Lower lobe of right lung (tissue), 2 donors: ENCODE results near the gene ARID5A. TPM values are rescaled to one million over a fixed set of nuclear protein-coding genes. Genes with fewer than 3 reads are reported as not detected.

ENCODE experiments used
- ATAC-seq, 2 donors: fragments of 200-7000 bp; cut with Tn5 transposase; one replicate each; pipeline ENCODE4 v1.9.1; 2020 to 2022; ENCODE audit warnings: mild to moderate bottlenecking in 2 of 2, moderate library complexity in 2 of 2
- DNase-seq: peaks from one replicate; pipeline ENCODE4 v3.0.0-alpha.2; 2020
- H3K27ac ChIP-seq: fragments of 200-600 bp; one replicate; pipeline ENCODE4 v1.8.0; 2022
- H3K27me3 ChIP-seq: fragments of 200-600 bp; one replicate; pipeline ENCODE4 v1.8.0; 2022; ENCODE audit warnings: low read depth
- H3K36me3 ChIP-seq: fragments of 200-600 bp; one replicate; pipeline ENCODE4 v1.8.0; 2022; ENCODE audit warnings: mild to moderate bottlenecking
- H3K4me1 ChIP-seq: fragments of 200-600 bp; one replicate; pipeline ENCODE4 v1.8.0; 2022
- H3K4me3 ChIP-seq: fragments of 200-600 bp; one replicate; pipeline ENCODE4 v1.8.0; 2022; ENCODE audit warnings: mild to moderate bottlenecking
- H3K9me3 ChIP-seq: fragments of 200-600 bp; one replicate; pipeline ENCODE4 v1.8.0; 2022
- intact Hi-C: fragments of 100-400 bp; cut with DNase I; formaldehyde crosslinking; loops from one replicate; pipeline ENCODE4 v1.11.0; 2022
- total RNA-seq: library from RNA; stranded (reverse); fragmentation: NEBNext Ultra II Directional; extraction: Animal tissue kit (Norgen Biotek cat#: 25700); gene quantifications from one replicate; pipeline ENCODE4 v1.2.1, GENCODE V29; 2021
- TF ChIP-seq, protein P1 (sequence below): fragments of 200-600 bp; IDR thresholded peaks from one replicate; pipeline ENCODE4 v1.8.0; 2022; ENCODE audit warnings: antibody characterized with exemption, mild to moderate bottlenecking
- donor health status: DM: no; HTN: yes; CAD: no; lungs with severe emphysema.

Gene ARID5A
- total RNA-seq, 1 donor from 2014 or later: 27.7 TPM

DNA sequence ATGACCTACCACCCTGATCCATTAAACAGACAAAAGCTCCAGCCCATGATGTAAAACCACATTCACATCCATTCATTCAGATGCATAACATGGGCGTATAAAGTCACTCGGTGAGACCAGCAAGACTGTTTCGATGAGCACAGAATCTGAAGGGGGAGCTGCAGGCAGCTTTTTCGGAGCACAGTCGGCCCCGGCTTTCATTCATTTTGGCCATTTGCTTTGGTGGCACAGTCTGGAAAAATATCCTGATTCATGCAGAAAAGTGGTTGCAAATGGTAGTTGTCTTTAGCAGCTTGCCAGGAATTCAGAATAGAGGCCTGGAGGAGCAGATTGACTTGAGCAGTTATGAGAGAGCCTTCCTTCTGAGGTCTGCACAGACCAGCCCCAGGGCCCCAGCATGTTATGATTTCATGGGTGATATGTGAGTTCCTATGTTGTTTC is 11.2 kb downstream of the ARID5A start:
- no peaks in the 10 kb centered on the region for H3K27me3 ChIP-seq
- ATAC-seq: no peak
- TF ChIP-seq, protein P1, sequence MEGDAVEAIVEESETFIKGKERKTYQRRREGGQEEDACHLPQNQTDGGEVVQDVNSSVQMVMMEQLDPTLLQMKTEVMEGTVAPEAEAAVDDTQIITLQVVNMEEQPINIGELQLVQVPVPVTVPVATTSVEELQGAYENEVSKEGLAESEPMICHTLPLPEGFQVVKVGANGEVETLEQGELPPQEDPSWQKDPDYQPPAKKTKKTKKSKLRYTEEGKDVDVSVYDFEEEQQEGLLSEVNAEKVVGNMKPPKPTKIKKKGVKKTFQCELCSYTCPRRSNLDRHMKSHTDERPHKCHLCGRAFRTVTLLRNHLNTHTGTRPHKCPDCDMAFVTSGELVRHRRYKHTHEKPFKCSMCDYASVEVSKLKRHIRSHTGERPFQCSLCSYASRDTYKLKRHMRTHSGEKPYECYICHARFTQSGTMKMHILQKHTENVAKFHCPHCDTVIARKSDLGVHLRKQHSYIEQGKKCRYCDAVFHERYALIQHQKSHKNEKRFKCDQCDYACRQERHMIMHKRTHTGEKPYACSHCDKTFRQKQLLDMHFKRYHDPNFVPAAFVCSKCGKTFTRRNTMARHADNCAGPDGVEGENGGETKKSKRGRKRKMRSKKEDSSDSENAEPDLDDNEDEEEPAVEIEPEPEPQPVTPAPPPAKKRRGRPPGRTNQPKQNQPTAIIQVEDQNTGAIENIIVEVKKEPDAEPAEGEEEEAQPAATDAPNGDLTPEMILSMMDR: no peak
- intact Hi-C loops: no loop called here
- no peak for DNase-seq
- H3K36me3 ChIP-seq: peaks cover 82% of the 10 kb centered on the region
- no peaks in the 10 kb centered on the region for H3K9me3 ChIP-seq
- H3K4me1 ChIP-seq: peaks cover 5% of the 10 kb centered on the region
- H3K27ac ChIP-seq: no peak overlapping the region
- no peak overlapping the region for H3K4me3 ChIP-seq

DNA sequence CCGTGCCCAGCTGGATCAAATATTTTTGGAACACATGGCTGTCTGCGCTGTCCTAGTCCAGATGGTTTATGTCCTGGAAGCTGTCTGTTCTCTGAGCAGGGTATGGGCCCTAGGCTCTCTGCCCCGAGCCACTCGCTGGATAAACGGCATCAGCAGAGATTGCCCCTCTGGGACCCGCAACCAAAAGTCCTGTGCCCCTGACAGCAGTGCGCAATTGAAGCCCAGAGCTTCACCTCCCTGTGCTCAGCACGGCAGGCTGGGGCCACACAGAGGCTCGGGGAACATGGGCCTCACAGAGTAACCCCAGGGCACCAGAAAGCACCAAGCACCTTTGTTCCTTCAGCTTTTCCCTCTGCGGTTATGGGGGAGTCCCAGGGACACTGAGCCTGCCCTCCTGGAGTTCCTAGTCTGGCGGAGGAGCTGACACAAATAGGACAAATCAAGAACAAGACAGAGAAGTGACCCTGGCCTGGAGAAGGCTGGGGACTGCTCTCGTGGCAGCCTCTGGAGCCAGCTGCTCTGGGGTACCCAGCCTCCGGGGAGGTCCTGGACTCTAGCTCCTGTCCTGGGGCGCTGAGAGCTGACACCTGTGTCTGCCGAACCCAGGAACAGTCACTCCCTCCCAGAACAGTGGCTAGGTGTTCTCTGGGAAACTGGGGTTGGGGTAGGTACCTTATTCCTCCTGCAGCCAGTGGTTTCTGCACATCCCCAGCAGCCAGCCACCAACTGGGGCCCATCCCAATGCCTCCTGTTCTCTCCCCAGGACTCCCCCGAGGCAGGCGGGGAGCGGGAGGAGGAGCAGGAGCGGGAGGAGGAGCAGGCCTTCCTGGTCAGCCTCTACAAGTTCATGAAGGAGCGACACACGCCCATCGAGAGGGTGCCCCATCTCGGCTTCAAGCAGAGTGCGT is 12.3 kb downstream of the ARID5A start:
- DNase-seq (no peak), ATAC-seq (no peak)
- Histone ChIP-seq H3K9me3 (no peaks in the 10 kb centered on the region), H3K27me3 (no peaks in the 10 kb centered on the region), H3K4me3 (no peak overlapping the region), H3K27ac (no peak overlapping the region), H3K4me1 (peaks cover 5% of the 10 kb centered on the region), H3K36me3 (peaks cover 73% of the 10 kb centered on the region)
- intact Hi-C loops: no loop called here
- TF ChIP-seq, protein P1: no peak

- ATAC-seq (no peak), DNase-seq (no peak)
- Histone ChIP-seq H3K36me3 (peaks cover 67% of the 10 kb centered on the region), H3K27me3 (no peaks in the 10 kb centered on the region), H3K27ac (no peak overlapping the region), H3K9me3 (no peaks in the 10 kb centered on the region), H3K4me3 (no peak overlapping the region), H3K4me1 (peaks cover 11% of the 10 kb centered on the region)
- intact Hi-C loops: no loop called here
- TF ChIP-seq, protein P1: no peak
Observed at GRCh38 chr2:96549466-96549785, 12.9 kb downstream of the ARID5A start.

- Histone ChIP-seq H3K9me3 (no peaks in the 10 kb centered on the region), H3K4me1 (peaks cover 14% of the 10 kb centered on the region), H3K36me3 (peaks cover 61% of the 10 kb centered on the region), H3K27me3 (no peaks in the 10 kb centered on the region), H3K27ac (no peak overlapping the region), H3K4me3 (no peak overlapping the region)
- DNase-seq: peak; percentile 79
- intact Hi-C loops: no loop called here
- peak; percentile 49 to 73 for ATAC-seq
- TF ChIP-seq, protein P1: peak; percentile 61
Observed at GRCh38 chr2:96549967-96550786, 13.6 kb downstream of the ARID5A start.

DNA sequence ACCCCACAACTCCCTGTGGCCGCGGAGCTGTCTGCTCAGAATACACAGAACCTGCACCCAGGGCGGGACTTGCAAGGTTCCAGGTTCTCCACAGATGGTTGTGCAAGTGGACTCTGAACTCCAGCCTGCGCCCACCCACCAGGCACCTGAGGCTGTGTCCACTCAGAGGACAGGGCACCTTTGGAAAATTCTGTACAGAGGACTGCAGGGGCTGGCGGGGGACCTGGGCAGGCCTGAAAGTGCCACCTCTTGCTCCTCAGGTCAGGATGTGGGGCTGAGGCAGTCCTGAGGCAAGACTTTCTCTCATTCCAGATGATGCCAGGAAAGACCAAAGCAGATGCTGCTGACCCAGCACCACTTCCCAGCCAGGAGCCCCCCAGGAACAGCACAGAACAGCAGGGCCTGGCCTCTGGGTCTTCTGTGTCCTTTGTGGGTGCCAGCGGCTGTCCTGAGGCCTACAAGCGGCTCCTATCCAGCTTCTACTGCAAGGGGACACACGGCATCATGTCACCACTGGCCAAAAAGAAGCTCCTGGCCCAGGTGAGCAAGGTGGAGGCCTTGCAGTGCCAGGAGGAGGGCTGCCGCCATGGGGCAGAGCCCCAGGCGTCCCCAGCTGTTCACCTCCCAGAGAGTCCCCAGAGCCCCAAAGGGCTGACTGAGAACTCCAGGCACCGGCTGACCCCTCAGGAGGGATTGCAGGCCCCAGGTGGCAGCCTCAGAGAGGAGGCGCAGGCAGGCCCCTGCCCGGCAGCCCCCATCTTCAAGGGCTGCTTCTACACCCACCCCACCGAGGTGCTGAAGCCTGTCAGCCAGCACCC is 14.4 kb downstream of the ARID5A start:
- Histone ChIP-seq H3K4me1 (peaks cover 14% of the 10 kb centered on the region), H3K4me3 (no peak overlapping the region), H3K36me3 (peaks cover 56% of the 10 kb centered on the region), H3K9me3 (no peaks in the 10 kb centered on the region), H3K27me3 (no peaks in the 10 kb centered on the region), H3K27ac (no peak overlapping the region)
- intact Hi-C loops: no loop called here
- DNase-seq (no peak), ATAC-seq (no peak)
- TF ChIP-seq, protein P1: no peak
